ENCODE measurements around the gene TAF13. TPM values are rescaled to one million over a fixed set of nuclear protein-coding genes. Genes with fewer than 3 reads are reported as not detected.
A peak's percentile ranks its signal among the peaks of the same experiment; 100 is the strongest.
"Not testable (repeated sequence)": the region's sequence is repeated elsewhere in the genome, so short reads cannot be mapped to it uniquely, and the experiment has no call there.

TAF13 gene
- total RNA-seq, 1 donor from 2014 or later, result 22.1 TPM

- DNase-seq (ENCODE audit: low spot score), result no peak
- ATAC-seq, result no peak
Measured at GRCh38 chr1:109050228-109050995, 25.4 kb downstream of the TAF13 start.

DNA sequence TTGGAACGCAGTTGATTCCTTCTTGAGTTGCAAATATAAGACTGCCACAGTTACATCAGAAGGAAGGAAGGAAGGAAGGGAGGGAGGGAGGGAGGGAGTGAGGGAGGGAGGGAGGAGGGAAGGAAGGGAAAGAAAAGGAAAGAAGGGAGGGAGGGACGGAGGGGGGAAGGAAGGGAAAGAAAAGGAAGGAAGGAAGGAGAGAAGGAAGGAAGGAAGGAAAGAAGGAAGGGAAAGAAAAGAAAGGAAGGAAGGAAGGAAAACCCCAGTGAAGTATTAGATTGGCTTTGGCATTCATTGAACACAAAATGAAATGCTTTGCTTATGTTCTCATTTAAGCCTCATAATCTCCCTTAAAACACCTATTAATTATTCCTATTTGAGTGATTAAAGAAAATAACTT is 27.5 kb downstream of the TAF13 start:
- ATAC-seq (no peak), DNase-seq (ENCODE audit: low spot score) (no peak)

DNA sequence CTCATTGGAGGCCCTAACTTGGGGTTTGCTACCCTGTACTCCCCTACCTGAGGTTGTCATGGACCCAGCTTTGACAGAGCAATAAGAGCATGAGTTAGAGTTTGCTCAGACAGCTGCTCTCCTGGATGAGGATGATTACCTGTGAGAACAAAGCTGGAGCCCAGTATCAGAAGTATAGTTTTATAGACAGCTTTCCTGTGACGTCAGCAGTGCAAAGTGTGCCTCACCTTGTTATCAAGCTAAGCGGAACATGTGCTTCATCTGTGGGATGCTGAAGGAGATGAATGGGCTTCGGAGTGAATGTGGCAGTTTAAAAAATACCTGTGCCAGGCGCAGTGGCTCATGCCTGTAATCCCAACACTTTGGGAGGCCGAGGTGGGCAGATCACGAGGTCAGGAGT is 28.5 kb downstream of the TAF13 start:
- no peak for DNase-seq (ENCODE audit: low spot score)
- no peak for ATAC-seq

- no peak for DNase-seq (ENCODE audit: low spot score)
- ATAC-seq, result no peak
Measured at GRCh38 chr1:109046671-109047070, 29.1 kb downstream of the TAF13 start.

GRCh38 chr1:109045595-109045994 is 30.2 kb downstream of the TAF13 start:
- no peak for DNase-seq (ENCODE audit: low spot score)
- no peak for ATAC-seq

DNA sequence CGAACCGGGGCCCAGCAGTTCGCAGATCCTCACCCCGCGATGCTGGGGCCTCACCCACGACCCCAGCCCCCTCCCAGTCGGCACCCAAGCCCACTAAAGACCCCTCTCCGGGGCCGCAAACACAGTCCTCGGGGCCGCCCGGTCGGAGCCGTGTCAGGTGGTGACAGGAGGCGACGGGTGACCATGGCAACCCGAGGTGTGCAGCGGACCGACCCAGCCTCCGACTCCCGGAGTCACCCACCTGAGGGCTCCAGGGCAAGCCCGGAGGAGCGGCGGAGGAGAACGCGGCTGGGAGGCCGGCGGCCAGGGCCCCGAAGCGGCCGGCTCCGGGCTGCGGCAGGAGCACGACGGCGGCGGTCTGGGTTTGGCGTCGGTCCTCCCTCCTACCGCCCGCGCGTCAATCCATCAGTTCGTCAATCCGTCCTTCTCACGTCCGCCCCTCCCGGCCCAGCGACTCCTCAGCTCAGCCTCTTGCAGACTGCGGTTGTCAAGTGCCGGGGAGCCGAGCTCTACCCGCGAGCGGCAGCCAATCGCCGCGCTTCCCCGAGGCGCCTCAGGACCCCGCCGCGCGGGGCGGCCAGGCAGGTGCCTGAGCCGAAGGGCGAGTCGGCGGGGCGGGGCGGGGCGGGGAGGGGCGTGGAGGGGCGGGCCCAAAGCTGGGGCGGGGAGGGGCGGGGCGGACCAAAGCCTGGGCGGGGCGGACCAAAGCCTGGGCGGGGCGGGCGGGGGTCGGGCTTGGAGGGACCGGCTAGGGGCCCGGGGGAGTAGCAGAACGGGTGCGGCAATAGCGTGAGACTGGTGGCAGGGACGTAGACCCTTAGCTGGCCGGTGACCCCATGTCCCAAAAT is 34.0 kb downstream of the TAF13 start, which contains the start of gene WDR47:
TSS of gene WDR47 (minus strand) at position 482 of the 848 bp plus-strand sequence. CDS start 18,590 bp downstream, outside the sequence.
- DNase-seq (ENCODE audit: low spot score), result peak; percentile 96
- ATAC-seq, result peak; percentile 98

GRCh38 chr1:109040989-109041620 is 34.7 kb downstream of the TAF13 start:
- DNase-seq (ENCODE audit: low spot score), result peak; percentile 50
- ATAC-seq, result peak; percentile 22

- ATAC-seq (no peak), DNase-seq (ENCODE audit: low spot score) (no peak)
Measured at GRCh38 chr1:109040627-109040988, 35.2 kb downstream of the TAF13 start.

DNA sequence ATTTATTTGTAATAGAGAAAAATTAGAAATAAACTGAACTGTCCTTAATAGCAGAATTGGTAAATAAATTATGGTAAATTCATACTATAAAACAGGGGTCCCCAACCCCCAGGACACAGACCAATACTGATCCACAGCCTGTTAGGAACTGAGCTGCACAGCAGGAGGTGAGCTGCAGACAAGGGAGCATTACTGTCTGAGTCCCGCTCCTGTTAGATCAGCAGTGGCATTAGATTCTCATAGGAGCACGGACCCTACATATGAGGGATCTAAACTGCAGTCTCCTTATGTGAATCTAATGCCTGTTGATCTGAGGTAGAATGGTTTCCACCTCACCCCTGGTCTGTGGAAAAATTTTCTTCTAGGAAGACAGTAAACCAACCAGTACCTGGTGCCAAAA is 41.4 kb downstream of the TAF13 start:
- DNase-seq (ENCODE audit: low spot score) (no peak), ATAC-seq (no peak)

GRCh38 chr1:109029493-109029892 is 46.3 kb downstream of the TAF13 start:
- not testable (repeated sequence) for DNase-seq (ENCODE audit: low spot score); ATAC-seq

- ATAC-seq (no peak), DNase-seq (ENCODE audit: low spot score) (no peak)
Measured at GRCh38 chr1:109027841-109028240, 48.0 kb downstream of the TAF13 start.

DNA sequence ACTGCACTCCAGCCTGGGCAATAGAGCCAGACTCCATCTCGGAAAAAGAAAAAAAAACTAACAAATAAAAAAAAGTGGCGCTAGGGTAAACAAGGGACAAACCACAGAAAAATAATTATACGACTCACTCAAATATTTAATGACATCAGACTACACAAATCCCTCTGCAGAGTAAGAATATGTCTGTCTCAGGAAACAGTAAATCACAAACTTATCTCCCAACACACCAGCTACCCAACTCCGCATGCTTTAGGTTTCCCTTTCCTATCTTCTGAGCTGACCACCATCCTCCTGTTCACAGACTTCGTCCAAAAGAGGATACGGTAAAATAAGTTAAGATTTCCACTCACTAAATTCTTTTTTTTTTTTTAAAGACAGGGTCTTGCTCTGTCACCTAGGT is 50.1 kb downstream of the TAF13 start:
- DNase-seq (ENCODE audit: low spot score) (no peak), ATAC-seq (no peak)

GRCh38 chr1:109024646-109025045 is 51.2 kb downstream of the TAF13 start:
- ATAC-seq (no peak), DNase-seq (ENCODE audit: low spot score) (no peak)

DNA sequence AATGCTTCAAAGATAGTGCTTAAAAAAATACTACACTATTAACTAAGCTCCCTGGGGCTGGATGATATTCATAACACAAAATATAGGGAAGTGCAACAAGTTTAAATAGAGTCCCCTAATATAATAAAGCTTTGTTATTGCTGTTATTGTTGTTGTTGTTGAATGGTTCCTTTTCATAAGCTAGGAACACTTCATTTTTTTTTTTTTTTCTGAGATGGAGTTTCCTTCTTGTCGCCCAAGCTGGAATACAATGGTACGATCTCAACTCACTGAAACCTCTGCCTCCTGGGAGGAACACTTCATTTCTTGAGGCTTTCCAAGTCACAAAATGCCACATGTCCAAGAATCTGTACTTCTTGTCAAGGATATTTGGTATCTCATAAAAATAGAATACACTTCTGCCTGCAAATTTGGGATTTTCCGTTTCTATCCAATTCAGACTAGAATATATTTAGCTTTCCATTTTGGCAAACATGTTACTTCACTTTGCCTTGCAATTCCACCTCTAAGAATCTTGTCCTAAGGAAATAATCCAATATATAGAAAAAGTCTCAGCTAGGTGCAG is 55.0 kb downstream of the TAF13 start:
- ATAC-seq (no peak), DNase-seq (ENCODE audit: low spot score) (no peak)

DNA sequence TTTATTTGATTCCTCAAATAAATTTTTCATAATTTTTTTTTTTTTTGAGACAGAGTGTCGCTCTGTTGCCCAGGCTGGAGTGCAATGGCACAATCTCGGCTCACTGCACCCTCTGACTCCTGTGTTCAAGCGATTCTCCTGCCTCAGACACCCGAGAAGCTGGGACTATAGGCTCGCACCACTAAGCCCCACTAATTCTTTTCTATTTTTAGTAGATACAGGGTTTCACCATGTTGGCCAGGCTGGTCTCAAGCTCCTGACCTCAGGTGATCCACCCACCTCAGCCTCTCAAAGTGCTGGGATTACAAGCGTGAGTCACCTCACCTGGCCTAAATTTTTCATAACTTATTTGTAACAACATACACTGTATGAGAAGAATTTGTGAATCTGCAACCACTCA is 58.1 kb downstream of the TAF13 start:
- ATAC-seq; DNase-seq (ENCODE audit: low spot score): not testable (repeated sequence)

DNA sequence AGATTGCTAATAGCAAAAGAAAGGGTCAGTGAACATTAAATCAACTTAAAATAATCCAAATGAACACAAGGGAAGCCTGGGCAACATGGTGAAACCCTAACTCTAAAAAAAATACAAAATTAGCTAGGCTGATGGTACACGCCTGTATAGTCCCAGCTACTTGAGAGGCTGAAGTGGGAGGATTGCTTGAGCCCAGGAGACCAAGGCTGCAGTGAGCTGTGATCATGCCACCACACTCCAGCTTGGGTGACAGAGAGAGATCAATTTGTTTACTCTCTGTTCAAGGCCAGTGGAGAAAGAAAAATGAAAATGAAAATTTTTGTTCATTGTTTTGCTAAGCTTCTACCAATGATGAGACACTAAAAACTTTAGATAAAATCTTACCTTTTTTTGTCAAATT is 58.7 kb downstream of the TAF13 start:
- ATAC-seq, result no peak
- no peak for DNase-seq (ENCODE audit: low spot score)

Other genes starting within 250 kb of the TAF13 start
- not detected for gene AKNAD1, start 218.9 kb downstream of the TAF13 start, total RNA-seq
- gene GPSM2, start 199.0 kb downstream of the TAF13 start, total RNA-seq, result 0.20 TPM
- gene CLCC1, start 112.5 kb downstream of the TAF13 start, total RNA-seq, result 17.7 TPM
- gene WDR47, start 33.9 kb downstream of the TAF13 start, total RNA-seq, result 2.4 TPM
- 18.9 TPM for gene TMEM167B, start 14.8 kb upstream of the TAF13 start, total RNA-seq
- 0.48 TPM for gene ELAPOR1, start 38.1 kb upstream of the TAF13 start, total RNA-seq
- 80.0 TPM for gene SARS1, start 137.9 kb upstream of the TAF13 start, total RNA-seq
- gene CELSR2, start 173.5 kb upstream of the TAF13 start, total RNA-seq, result 3.9 TPM
- gene PSRC1, start 207.1 kb upstream of the TAF13 start, total RNA-seq, result 0.63 TPM
- gene MYBPHL, start 231.0 kb upstream of the TAF13 start, total RNA-seq, result not detected

All from left lobe of liver (tissue), 2 donors.